IMR-90 (cell line): Measurements from ENCODE around the gene SNX33. TPM values are rescaled to one million over a fixed set of nuclear protein-coding genes. Genes with fewer than 3 reads are reported as not detected.

ENCODE experiments used
- ATAC-seq: fragments of 200-7000 bp; cut with Tn5 transposase; 2 replicates; pipeline ENCODE4 v1.9.1; 2020; ENCODE audit warnings: low read depth, mild to moderate bottlenecking, moderate library complexity
- BruUV-seq: library from RNA; stranded (reverse); fragments of 400-500 nt; replicated peaks from 2 replicates; lab custom pipeline; 2021; lab: Mats Ljungman, UMichigan
- CTCF ChIA-PET: fragments of 300-600 bp; formaldehyde crosslinking; extraction: SDS; loops from one replicate; lab custom pipeline; 2021; ENCODE audit warnings: antibody characterized with exemption; lab: Yijun Ruan, JAX
- POLR2A ChIA-PET: fragments of 300-600 bp; sonication (Branson Sonifier 250); formaldehyde crosslinking; loops from one replicate; lab custom pipeline; 2022; ENCODE audit warnings: antibody characterized with exemption; ENCODE audit not compliant: unreplicated experiment; lab: Charles Lee
- DNase-seq: peaks from one replicate; pipeline ENCODE4 v3.0.0; 2013
- H2AFZ ChIP-seq: replicated peaks from 2 replicates; pipeline ENCODE3; 2013; ENCODE audit warnings: low read length, mild to moderate bottlenecking; ENCODE audit not compliant: poor library complexity
- H2AK5ac ChIP-seq: 2 replicates; pipeline ENCODE4 v1.6.1; 2013; ENCODE audit warnings: low read depth, low read length, inconsistent platforms
- H2AK9ac ChIP-seq: replicated peaks from 2 replicates; pipeline ENCODE3; 2013; ENCODE audit warnings: mild to moderate bottlenecking, low read depth, low read length, moderate library complexity; ENCODE audit not compliant: poor library complexity
- H2BK120ac ChIP-seq: 2 replicates; pipeline ENCODE4 v1.6.1; 2013; ENCODE audit warnings: low read depth, low read length, inconsistent platforms
- H2BK15ac ChIP-seq: 3 replicates; pipeline ENCODE4 v1.6.1; 2013; ENCODE audit warnings: low read depth, low read length, inconsistent platforms
- H2BK20ac ChIP-seq: 2 replicates; pipeline ENCODE4 v1.6.1; 2013; ENCODE audit warnings: low read depth, mild to moderate bottlenecking, inconsistent platforms, low read length, moderate library complexity
- H2BK5ac ChIP-seq: 2 replicates; pipeline ENCODE4 v1.6.1; 2013; ENCODE audit warnings: mild to moderate bottlenecking, low read depth, low read length, inconsistent platforms; ENCODE audit not compliant: poor library complexity, severe bottlenecking
- H3K14ac ChIP-seq: replicated peaks from 2 replicates; pipeline ENCODE4 v1.6.1; 2013; ENCODE audit warnings: low read depth, low read length, inconsistent platforms
- H3K18ac ChIP-seq: 2 replicates; pipeline ENCODE4 v1.6.1; 2013; ENCODE audit warnings: low read depth, low read length, control low read depth
- H3K23ac ChIP-seq: 2 replicates; pipeline ENCODE4 v1.6.1; 2013; ENCODE audit warnings: low read depth, low read length, inconsistent platforms
- H3K27ac ChIP-seq: 2 replicates; pipeline ENCODE4 v1.5.1; 2013; ENCODE audit warnings: mild to moderate bottlenecking, control low read depth, low read length; ENCODE audit not compliant: insufficient read depth
- H3K27me3 ChIP-seq: 2 replicates; pipeline ENCODE4 v1.6.1; 2013; ENCODE audit warnings: low read length; ENCODE audit not compliant: control insufficient read depth, insufficient read depth
- H3K36me3 ChIP-seq: 2 replicates; pipeline ENCODE4 v1.6.1; 2013; ENCODE audit warnings: low read length, mixed read lengths; ENCODE audit not compliant: control insufficient read depth, insufficient read depth
- H3K4ac ChIP-seq: 2 replicates; pipeline ENCODE4 v1.6.1; 2013; ENCODE audit warnings: low read depth, low read length, inconsistent platforms
- H3K4me1 ChIP-seq: 2 replicates; pipeline ENCODE4 v1.6.1; 2013; ENCODE audit warnings: low read length, mixed read lengths; ENCODE audit not compliant: control insufficient read depth, insufficient read depth
- H3K4me2 ChIP-seq: 2 replicates; pipeline ENCODE4 v1.6.1; 2013; ENCODE audit warnings: low read depth, mild to moderate bottlenecking, control low read depth, low read length, moderate library complexity
- H3K4me3 ChIP-seq: 2 replicates; pipeline ENCODE4 v1.5.1; 2013; ENCODE audit warnings: low read depth, mild to moderate bottlenecking, control low read depth, low read length, moderate library complexity; ENCODE audit not compliant: insufficient read depth
- H3K56ac ChIP-seq: 2 replicates; pipeline ENCODE4 v1.6.1; 2013; ENCODE audit warnings: low read length, inconsistent platforms; ENCODE audit not compliant: insufficient read depth; ENCODE audit errors: extremely low read depth
- H3K79me1 ChIP-seq, 2 experiments: 2 replicates each; pipeline ENCODE4 v1.6.1; 2013; ENCODE audit warnings: low read length in 2 of 2, inconsistent platforms in 1 of 2, low read depth in 1 of 2
- H3K9ac ChIP-seq: 2 replicates; pipeline ENCODE4 v1.6.1; 2013; ENCODE audit warnings: low read depth, low read length, control low read depth
- H3K9me1 ChIP-seq: 2 replicates; pipeline ENCODE4 v1.6.1; 2013; ENCODE audit warnings: low read length, inconsistent platforms; ENCODE audit not compliant: insufficient read depth
- H3K9me3 ChIP-seq: 2 replicates; pipeline ENCODE4 v1.6.1; 2013; ENCODE audit warnings: low read length; ENCODE audit not compliant: control insufficient read depth, insufficient read depth
- H4K20me1 ChIP-seq: 2 replicates; pipeline ENCODE4 v1.6.1; 2013; ENCODE audit warnings: low read length, inconsistent platforms; ENCODE audit not compliant: insufficient read depth
- H4K5ac ChIP-seq: 2 replicates; pipeline ENCODE4 v1.6.1; 2013; ENCODE audit warnings: mild to moderate bottlenecking, low read depth, low read length, control low read depth
- H4K8ac ChIP-seq, 2 experiments: 2 replicates each; pipeline ENCODE4 v1.6.1; 2013; ENCODE audit warnings: low read depth in 2 of 2, low read length in 2 of 2, control low read depth in 1 of 2, inconsistent platforms in 1 of 2
- H4K91ac ChIP-seq: 2 replicates; pipeline ENCODE4 v1.6.1; 2013; ENCODE audit warnings: low read depth, low read length, inconsistent platforms; ENCODE audit not compliant: insufficient read depth
- CEBPB ChIP-seq: IDR thresholded peaks from 2 replicates; pipeline ENCODE4 v1.6.1; 2012; ENCODE audit warnings: low read depth, low read length, improper control_type of control experiment
- CHD1 ChIP-seq: IDR thresholded peaks from 2 replicates; pipeline ENCODE4 v1.6.1; 2012; ENCODE audit warnings: low read depth, low read length, improper control_type of control experiment
- CTCF ChIP-seq: conservative IDR thresholded peaks from 2 replicates; pipeline ENCODE4 v1.5.1; 2012; ENCODE audit warnings: mild to moderate bottlenecking, low read depth, low read length, improper control_type of control experiment
- ELK1 ChIP-seq: fragments of 150-350 bp; IDR thresholded peaks from 2 replicates; pipeline ENCODE4 v1.6.1; 2016; ENCODE audit warnings: low read depth, mild to moderate bottlenecking, low read length, moderate library complexity, borderline replicate concordance
- MAFK ChIP-seq: IDR thresholded peaks from 2 replicates; pipeline ENCODE4 v1.6.1; 2012; ENCODE audit warnings: low read depth, low read length, improper control_type of control experiment
- MAZ ChIP-seq: IDR thresholded peaks from 2 replicates; pipeline ENCODE4 v1.6.1; 2012; ENCODE audit warnings: low read depth, mild to moderate bottlenecking, low read length, improper control_type of control experiment, moderate library complexity, borderline replicate concordance
- MXI1 ChIP-seq: IDR thresholded peaks from 2 replicates; pipeline ENCODE4 v1.6.1; 2012; ENCODE audit warnings: low read depth, mild to moderate bottlenecking, low read length, moderate library complexity, borderline replicate concordance
- NFE2L2 ChIP-seq: fragments of 150-350 bp; IDR thresholded peaks from 2 replicates; pipeline ENCODE4 v1.6.1; 2016; ENCODE audit warnings: low read depth, mild to moderate bottlenecking, low read length
- POLR2A ChIP-seq: IDR thresholded peaks from 2 replicates; pipeline ENCODE4 v1.6.1; 2012; ENCODE audit warnings: mild to moderate bottlenecking, low read depth, low read length
- RAD21 ChIP-seq: IDR thresholded peaks from 2 replicates; pipeline ENCODE4 v1.6.1; 2012; ENCODE audit warnings: low read length, improper control_type of control experiment
- RFX5 ChIP-seq: IDR thresholded peaks from 2 replicates; pipeline ENCODE4 v1.8.0; 2012; ENCODE audit warnings: low read depth, mild to moderate bottlenecking, low read length, moderate library complexity
- SMC3 ChIP-seq: fragments of 150-350 bp; IDR thresholded peaks from 2 replicates; pipeline ENCODE4 v1.6.1; 2016; ENCODE audit warnings: low read depth, mild to moderate bottlenecking, antibody characterized with exemption, low read length, moderate library complexity
- USF2 ChIP-seq: fragments of 150-350 bp; IDR thresholded peaks from 2 replicates; pipeline ENCODE4 v1.6.1; 2017; ENCODE audit warnings: mild to moderate bottlenecking, antibody characterized with exemption, low read length, low read depth
- WGBS, 2 experiments: methylation state at CpG; one replicate each; pipeline versions ENCODE4 v1.1.5 to v1.1.7; 2013; ENCODE audit warnings: missing lambda C conversion rate in 2 of 2; ENCODE audit not compliant: insufficient read length in 1 of 2; ENCODE audit errors: extremely low coverage in 2 of 2; 5-methylcytosine and 5-hydroxymethylcytosine counted together
- dilution Hi-C: fragments of 300-500 bp; cut with HindIII; formaldehyde crosslinking; loops from one replicate; pipeline ENCODE4 v1.14.3; 2018; ENCODE audit warnings: low sequenced_read_pairs; ENCODE audit not compliant: unreplicated experiment
- in situ Hi-C: fragments of 300-500 bp; cut with MboI; formaldehyde crosslinking; loops from 3 replicates; pipeline ENCODE4 v1.14.3; 2019; ENCODE audit warnings: low sequenced_read_pairs, inconsistent platforms, mixed read lengths
- intact Hi-C: fragments of 100-400 bp; cut with micrococcal nuclease; formaldehyde crosslinking; loops from 2 replicates; pipeline ENCODE4 v1.10.0; 2022
- polyA plus RNA-seq, 3 experiments: library from polyadenylated mRNA; depleted of rRNA; stranded (reverse); fragments of >200 nt; gene quantifications; 2 replicates each; pipeline ENCODE4 v1.2.3, GENCODE V29; 2012; ENCODE audit warnings: low replicate concordance in 1 of 3
- total RNA-seq: library from RNA; depleted of rRNA; stranded (reverse); fragments of >200 nt; gene quantifications from 2 replicates; pipeline ENCODE4 v1.2.3, GENCODE V29; 2012

The SNX33 gene
- total and polyA plus RNA-seq, 2 of the 4 experiments (the other 2 are of a cell fraction): 12.7 to 14.6 TPM

- H2BK15ac ChIP-seq: no peak overlapping the region
- no peak overlapping the region for H3K23ac ChIP-seq
- H3K18ac ChIP-seq: no peak overlapping the region
- H3K9me3 ChIP-seq: no peaks in the 10 kb centered on the region
- peaks cover 4% of the 10 kb centered on the region; the same call in 1 of the 2 replicates for H3K9me1 ChIP-seq
- no peak overlapping the region for H2BK120ac ChIP-seq
- H3K27ac ChIP-seq: no peak overlapping the region
- DNase-seq (no peak), ATAC-seq (no peak)
- peaks cover 10% of the 10 kb centered on the region for H4K20me1 ChIP-seq
- peaks cover 11 to 50% of the 10 kb centered on the region in 2 experiments for H3K79me1 ChIP-seq
- no peak overlapping the region for H4K8ac ChIP-seq
- in situ Hi-C loops (loop anchor here (5.0 kb wide), 2 partner anchors 45 to 120 kb away; no protein-coding TSS in a partner anchor), intact Hi-C loops (no loop called here), dilution Hi-C loops (no loop called here)
- no peak overlapping the region for H2AK9ac ChIP-seq
- H3K4me3 ChIP-seq: no peak overlapping the region
- H2BK5ac ChIP-seq: no peak overlapping the region
- TF ChIP-seq CHD1 (no peak), RFX5 (no peak), CTCF (no peak), MAZ (no peak), ELK1 (no peak), MAFK (no peak), CEBPB (no peak), RAD21 (no peak), NFE2L2 (no peak), SMC3 (no peak), MXI1 (no peak), POLR2A (no peak), USF2 (no peak)
- H3K36me3 ChIP-seq: peaks cover 21% of the 10 kb centered on the region
- no peak overlapping the region for H3K9ac ChIP-seq
- H2AFZ ChIP-seq: no peak overlapping the region
- no peak overlapping the region for H3K4ac ChIP-seq
- no peak overlapping the region for H3K4me2 ChIP-seq
- no peak overlapping the region for H4K91ac ChIP-seq
- no peaks in the 10 kb centered on the region for H3K27me3 ChIP-seq
- no TSS peak for BruUV-seq
- no peaks in the 10 kb centered on the region for H3K4me1 ChIP-seq
- WGBS, 2 experiments: 93% methylated on average over 27 of the region's 44 CpGs; no CpG with 5 or more reads in 1 of the 2 experiments
- CTCF ChIA-PET: no interaction called here
- H2BK20ac ChIP-seq: no peak overlapping the region
- no peak overlapping the region for H3K56ac ChIP-seq
- H2AK5ac ChIP-seq: no peak overlapping the region
- H4K5ac ChIP-seq: no peak overlapping the region
- POLR2A ChIA-PET: no interaction called here
- H3K14ac ChIP-seq: no peak overlapping the region
Observed at GRCh38 chr15:75687486-75688277, 40.0 kb downstream of the SNX33 start.
